ENCODE data around the gene ADSS2. TPM values are rescaled to one million over a fixed set of nuclear protein-coding genes. Genes with fewer than 3 reads are reported as not detected.
"Not testable (repeated sequence)": the region's sequence is repeated elsewhere in the genome, so short reads cannot be mapped to it uniquely, and the experiment has no call there.

Gene ADSS2
- total RNA-seq, 1 donor from 2014 or later: 46.9 TPM

DNA sequence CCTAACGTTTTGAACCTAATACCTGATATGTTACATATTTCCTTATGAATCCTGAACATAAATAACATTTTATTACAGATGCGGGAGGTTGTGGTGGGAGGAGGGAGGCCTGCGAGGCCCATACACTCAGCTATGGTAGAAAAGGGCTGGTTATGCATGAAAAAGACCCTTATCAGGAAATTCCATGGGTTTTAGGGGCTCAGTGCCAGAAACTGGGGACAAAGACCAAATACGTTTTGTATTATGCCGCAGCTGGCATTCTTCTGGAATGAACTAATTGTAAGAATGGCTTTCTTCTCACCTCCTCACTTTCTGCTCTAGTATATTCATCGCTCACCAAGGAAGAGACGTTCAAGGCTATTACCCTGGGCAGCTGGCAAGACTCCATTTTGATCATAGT, 76.7 kb downstream of the ADSS2 start:
- TF ChIP-seq, protein P1, sequence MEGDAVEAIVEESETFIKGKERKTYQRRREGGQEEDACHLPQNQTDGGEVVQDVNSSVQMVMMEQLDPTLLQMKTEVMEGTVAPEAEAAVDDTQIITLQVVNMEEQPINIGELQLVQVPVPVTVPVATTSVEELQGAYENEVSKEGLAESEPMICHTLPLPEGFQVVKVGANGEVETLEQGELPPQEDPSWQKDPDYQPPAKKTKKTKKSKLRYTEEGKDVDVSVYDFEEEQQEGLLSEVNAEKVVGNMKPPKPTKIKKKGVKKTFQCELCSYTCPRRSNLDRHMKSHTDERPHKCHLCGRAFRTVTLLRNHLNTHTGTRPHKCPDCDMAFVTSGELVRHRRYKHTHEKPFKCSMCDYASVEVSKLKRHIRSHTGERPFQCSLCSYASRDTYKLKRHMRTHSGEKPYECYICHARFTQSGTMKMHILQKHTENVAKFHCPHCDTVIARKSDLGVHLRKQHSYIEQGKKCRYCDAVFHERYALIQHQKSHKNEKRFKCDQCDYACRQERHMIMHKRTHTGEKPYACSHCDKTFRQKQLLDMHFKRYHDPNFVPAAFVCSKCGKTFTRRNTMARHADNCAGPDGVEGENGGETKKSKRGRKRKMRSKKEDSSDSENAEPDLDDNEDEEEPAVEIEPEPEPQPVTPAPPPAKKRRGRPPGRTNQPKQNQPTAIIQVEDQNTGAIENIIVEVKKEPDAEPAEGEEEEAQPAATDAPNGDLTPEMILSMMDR (conservative IDR thresholded peaks at IDR 0.05; ENCODE audit: low read depth, low read length): no peak
- no peak overlapping the region for H3K4me3 ChIP-seq (ENCODE audit: low read depth, low read length)
- no peak for DNase-seq (ENCODE audit: low read depth)

DNA sequence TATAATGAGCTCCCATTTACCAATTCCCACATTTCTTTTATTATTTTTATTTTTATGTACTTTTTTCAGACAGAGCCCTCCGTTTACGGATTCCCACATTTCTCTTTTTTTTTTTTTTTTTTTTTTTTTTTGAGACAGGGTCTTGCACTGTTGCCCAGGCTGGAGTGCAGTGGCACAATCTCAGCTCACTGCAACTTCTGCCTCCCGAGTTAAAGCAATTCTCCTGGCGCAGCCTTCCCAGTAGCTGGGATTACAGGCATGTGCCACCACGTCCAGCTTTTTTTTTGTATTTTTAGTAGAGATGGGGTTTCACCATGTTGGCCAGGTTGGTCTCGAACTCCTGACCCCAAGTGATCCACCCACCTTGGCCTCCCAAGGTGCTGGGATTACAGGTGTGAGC, 77.2 kb downstream of the ADSS2 start:
- not testable (repeated sequence) for H3K4me3 ChIP-seq (ENCODE audit: low read depth, low read length); DNase-seq (ENCODE audit: low read depth)

DNA sequence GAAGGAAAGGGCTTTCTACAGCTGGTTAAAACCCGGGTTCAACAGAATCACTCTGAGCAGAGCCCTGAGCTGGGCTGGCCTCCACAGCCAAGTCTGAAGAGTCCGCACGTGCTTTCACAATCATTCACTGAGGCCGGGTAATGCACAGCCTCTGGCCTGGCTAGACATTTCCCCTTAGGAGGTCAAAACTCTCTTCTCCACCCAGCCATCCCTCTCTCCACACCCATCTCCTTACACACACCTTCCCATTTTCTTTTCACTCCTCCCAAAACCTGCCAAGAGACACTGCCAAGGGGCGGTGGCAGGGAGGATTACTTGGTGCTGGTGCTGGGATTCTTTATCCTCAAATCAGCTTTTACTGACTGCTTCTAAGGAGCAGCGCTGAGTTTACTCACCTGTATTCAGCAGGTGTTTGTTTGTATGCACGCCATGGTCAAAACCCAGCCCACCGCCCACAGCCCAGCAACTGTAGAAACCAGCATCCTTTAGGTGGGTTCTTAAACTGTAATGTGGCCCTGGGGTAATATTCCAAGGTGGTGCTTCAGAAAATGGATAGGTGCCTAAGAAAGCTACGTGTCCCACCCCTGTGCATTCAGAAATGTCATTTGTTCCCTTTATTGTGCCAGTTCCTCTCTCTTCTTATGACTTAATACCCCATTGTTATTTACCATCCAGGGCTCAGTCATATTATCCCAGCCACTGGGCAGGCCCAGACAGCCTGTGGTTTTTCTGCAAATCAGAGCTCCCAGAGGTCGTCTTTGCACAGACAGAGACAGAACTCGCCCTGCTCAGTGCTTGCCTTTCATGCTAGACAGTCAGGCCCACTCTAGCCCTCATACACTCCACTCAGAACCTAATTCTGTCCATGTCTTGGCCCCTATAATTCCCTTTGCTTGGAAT, 80.2 kb downstream of the ADSS2 start:
- no peak overlapping the region for H3K4me3 ChIP-seq (ENCODE audit: low read depth, low read length)
- no peak for DNase-seq (ENCODE audit: low read depth)
- TF ChIP-seq, protein P1 (conservative IDR thresholded peaks at IDR 0.05; ENCODE audit: low read depth, low read length): no peak

DNA sequence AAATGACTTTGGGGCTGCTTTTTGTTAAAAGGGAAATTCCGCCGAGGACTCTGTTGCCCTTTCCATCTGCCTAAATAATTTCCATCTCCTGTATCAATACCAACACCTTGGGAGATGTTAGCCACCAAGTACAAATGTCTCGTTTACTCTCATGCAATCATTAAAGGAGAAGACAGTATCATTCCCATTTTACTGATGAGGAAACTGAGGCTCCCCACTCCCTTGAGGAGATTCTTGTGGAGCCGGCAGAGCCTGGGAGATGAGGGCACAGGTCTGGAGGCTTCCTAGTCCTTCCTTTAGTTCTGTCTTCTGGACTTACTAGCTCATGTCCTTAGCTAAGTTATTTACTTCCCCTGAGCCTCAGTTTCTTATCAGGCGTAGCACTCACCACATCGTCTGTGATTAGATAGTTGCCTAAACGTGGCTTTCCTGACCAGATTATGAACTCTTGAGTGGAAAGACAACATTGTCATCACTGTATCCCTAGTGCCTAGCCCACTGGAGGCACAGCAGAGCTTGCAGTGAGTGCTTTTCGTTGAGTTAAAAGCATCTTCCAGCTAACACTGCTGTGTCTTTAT, 81.6 kb downstream of the ADSS2 start:
- no peak overlapping the region for H3K4me3 ChIP-seq (ENCODE audit: low read depth, low read length)
- no peak for DNase-seq (ENCODE audit: low read depth)
- TF ChIP-seq, protein P1 (conservative IDR thresholded peaks at IDR 0.05; ENCODE audit: low read depth, low read length): no peak

DNA sequence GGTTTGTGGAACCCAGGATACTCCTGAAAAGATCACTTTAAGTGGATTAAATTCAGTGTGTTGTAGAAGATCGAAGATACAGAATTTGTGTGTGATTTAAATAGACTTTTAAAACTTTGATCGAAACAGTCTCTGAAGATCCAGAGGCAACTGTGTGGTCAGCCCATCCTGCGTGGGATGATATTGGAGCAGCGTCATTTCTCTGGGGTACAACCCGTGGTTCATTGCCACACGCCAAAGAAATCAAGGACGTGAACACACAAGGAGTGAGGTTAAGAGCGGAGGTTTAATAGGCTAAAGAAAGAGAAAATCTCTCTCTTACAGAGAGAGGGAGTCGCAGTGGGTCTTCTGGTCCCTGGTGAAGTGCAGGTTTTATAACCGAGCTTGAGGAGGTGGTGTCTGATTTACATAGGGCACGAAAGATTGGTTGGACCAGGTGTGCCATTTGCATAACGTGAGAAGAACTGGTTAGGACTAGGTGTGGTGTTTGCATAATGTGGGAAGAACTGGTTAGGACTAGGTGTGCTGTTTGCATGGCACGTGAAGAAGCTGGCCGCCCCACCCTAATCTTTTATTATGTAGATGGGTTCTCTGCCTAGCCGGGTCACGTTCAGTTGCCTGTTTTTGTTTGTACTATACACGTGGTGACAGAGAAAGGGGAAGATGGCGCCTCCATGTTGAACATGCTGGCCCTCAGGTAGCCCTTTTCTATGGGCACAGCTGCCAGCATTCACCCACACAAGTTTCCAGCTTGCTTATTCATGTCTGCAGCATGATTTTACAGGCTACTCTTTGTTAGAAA, 82.3 kb downstream of the ADSS2 start:
- H3K4me3 ChIP-seq (ENCODE audit: low read depth, low read length): no peak overlapping the region
- DNase-seq (ENCODE audit: low read depth): no peak
- TF ChIP-seq, protein P1 (conservative IDR thresholded peaks at IDR 0.05; ENCODE audit: low read depth, low read length): no peak

DNA sequence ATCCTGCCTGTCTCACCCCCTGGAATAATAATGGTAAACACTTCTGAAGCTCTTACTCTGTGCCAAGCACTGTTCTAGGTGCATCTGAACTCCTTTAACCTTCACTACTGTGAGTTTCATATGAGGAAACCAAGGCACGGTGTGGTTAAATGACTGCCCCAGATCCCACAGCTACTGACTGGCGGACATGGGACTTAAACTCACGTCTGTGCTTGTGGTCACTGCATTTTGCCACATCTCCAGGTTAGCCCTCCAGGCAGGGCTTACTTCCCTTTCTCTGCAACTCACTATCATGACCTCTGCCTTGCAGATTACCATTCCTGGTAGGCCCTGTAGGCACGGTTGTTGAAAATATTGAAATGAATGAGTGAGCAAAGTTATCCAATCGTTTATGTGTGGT, 83.4 kb downstream of the ADSS2 start:
- DNase-seq (ENCODE audit: low read depth): no peak
- TF ChIP-seq, protein P1 (conservative IDR thresholded peaks at IDR 0.05; ENCODE audit: low read depth, low read length): no peak
- no peak overlapping the region for H3K4me3 ChIP-seq (ENCODE audit: low read depth, low read length)
